Fibroblast of lung (primary cell): ENCODE data around the gene STAG3. TPM values are rescaled to one million over a fixed set of nuclear protein-coding genes. Genes with fewer than 3 reads are reported as not detected.
"Not testable (repeated sequence)": the region's sequence is repeated elsewhere in the genome, so short reads cannot be mapped to it uniquely, and the experiment has no call there.

Experiments
- DNase-seq, 2 donors: peaks; one replicate each; pipeline versions ENCODE4 v3.0.0 to v3.0.0-alpha.2; 2010; ENCODE audit warnings: low read depth in 2 of 2
- H2AFZ ChIP-seq: 2 replicates; pipeline ENCODE4 v1.5.1; 2012; ENCODE audit warnings: low read length, control low read depth, inconsistent platforms
- H3K27ac ChIP-seq: 2 replicates; pipeline ENCODE4 v1.5.1; 2011; ENCODE audit warnings: low read length, control low read depth; ENCODE audit not compliant: insufficient read depth
- H3K27me3 ChIP-seq: 2 replicates; pipeline ENCODE4 v1.5.1; 2011; ENCODE audit warnings: mild to moderate bottlenecking, low read length; ENCODE audit not compliant: control insufficient read depth, insufficient read depth
- H3K36me3 ChIP-seq: 2 replicates; pipeline ENCODE4 v1.5.1; 2011; ENCODE audit warnings: low read length; ENCODE audit not compliant: control insufficient read depth, insufficient read depth
- H3K4me1 ChIP-seq: 2 replicates; pipeline ENCODE4 v1.5.1; 2011; ENCODE audit warnings: low read length; ENCODE audit not compliant: control insufficient read depth, insufficient read depth; ENCODE audit errors: extremely low read depth
- H3K4me2 ChIP-seq: 2 replicates; pipeline ENCODE4 v1.5.1; 2011; ENCODE audit warnings: low read length, control low read depth; ENCODE audit not compliant: insufficient read depth; ENCODE audit errors: extremely low read depth
- H3K4me3 ChIP-seq, 4 experiments: fragments of 200-600 bp in 1 of 4; sonication (generic) in 1 of 4; replicated peaks in 1 of 4; 2 replicates each; pipeline ENCODE4 v1.5.1; 2011 to 2016; ENCODE audit warnings: low read length in 4 of 4, low read depth in 3 of 4, mild to moderate bottlenecking in 3 of 4, control low read depth in 2 of 4, inconsistent platforms in 1 of 4, mixed read lengths in 1 of 4; ENCODE audit not compliant: insufficient read depth in 1 of 4; ENCODE audit errors: control extremely low read depth in 1 of 4
- H3K79me2 ChIP-seq: 2 replicates; pipeline ENCODE4 v1.5.1; 2012; ENCODE audit warnings: mild to moderate bottlenecking, low read length, inconsistent platforms; ENCODE audit not compliant: control insufficient read depth, insufficient read depth
- H3K9ac ChIP-seq: 2 replicates; pipeline ENCODE4 v1.5.1; 2011; ENCODE audit warnings: mild to moderate bottlenecking, low read length, control low read depth; ENCODE audit not compliant: insufficient read depth
- H3K9me3 ChIP-seq: 2 replicates; pipeline ENCODE4 v1.5.1; 2012; ENCODE audit warnings: low read depth, low read length; ENCODE audit not compliant: control insufficient read depth, insufficient read depth
- H4K20me1 ChIP-seq: 2 replicates; pipeline ENCODE4 v1.5.1; 2011; ENCODE audit warnings: low read length; ENCODE audit not compliant: control insufficient read depth, insufficient read depth; ENCODE audit errors: extremely low read depth
- EZH2 ChIP-seq: IDR thresholded peaks from 2 replicates; pipeline ENCODE4 v1.5.1; 2012; ENCODE audit warnings: low read length, control low read depth, mild to moderate bottlenecking; ENCODE audit errors: missing control alignments
- polyA plus RNA-seq, 2 donors: library from polyadenylated mRNA; depleted of rRNA in 1 of 2; stranded (reverse) in 1 of 2; unstranded in 1 of 2; fragments of >200 nt; gene quantifications; 2 replicates each; pipeline ENCODE4 v1.2.1, GENCODE V29; 2011 to 2012; ENCODE audit warnings: missing spikeins in 1 of 2
- total RNA-seq: library from RNA; depleted of rRNA; stranded (reverse); fragments of >200 nt; gene quantifications from 2 replicates; pipeline ENCODE4 v1.2.1, GENCODE V29; 2014
- TF ChIP-seq, protein P1 (sequence below), 2 donors: IDR thresholded peaks in 1 of 2; conservative IDR thresholded peaks in 1 of 2; 1 replicate in 1 of 2; 2 replicates in 1 of 2; pipeline ENCODE4 v1.5.1; 2011 to 2012; ENCODE audit warnings: low read length in 2 of 2, control low read depth in 1 of 2, inconsistent platforms in 1 of 2, low read depth in 1 of 2, mild to moderate bottlenecking in 1 of 2

The STAG3 gene
- total and polyA plus RNA-seq, 2 donors (not counting 1 experiment from before 2014, with no cell fraction given) = 0.27 to 0.50 TPM

DNA sequence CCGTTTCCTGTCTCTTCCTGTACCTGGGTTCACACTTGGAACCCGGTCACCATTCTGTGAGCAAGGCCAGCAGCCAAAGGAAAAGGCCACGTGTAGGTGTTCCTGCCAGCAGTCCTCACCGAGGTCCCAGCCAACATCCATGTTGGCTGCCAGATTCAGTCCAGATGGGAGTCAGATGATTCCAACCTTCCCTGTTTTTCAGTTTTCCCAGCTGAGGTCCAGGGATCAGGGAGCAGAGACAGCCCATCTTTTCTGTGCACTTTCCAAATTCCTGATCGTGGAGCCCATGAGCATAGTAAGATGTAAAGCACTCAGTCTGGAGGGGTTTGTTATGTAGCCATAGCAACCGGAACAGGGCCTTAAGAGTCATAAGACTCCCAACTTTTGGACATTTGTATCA is 38.2 kb downstream of the STAG3 start:
- no peaks in the 10 kb centered on the region for H3K36me3 ChIP-seq
- H3K4me2 ChIP-seq = no peak overlapping the region
- H3K27ac ChIP-seq = no peak overlapping the region
- no peak overlapping the region for H2AFZ ChIP-seq
- H3K4me1 ChIP-seq = no peaks in the 10 kb centered on the region
- no peaks in the 10 kb centered on the region for H3K9me3 ChIP-seq
- H3K79me2 ChIP-seq = no peaks in the 10 kb centered on the region
- H3K9ac ChIP-seq = no peak overlapping the region
- TF ChIP-seq, protein P1, sequence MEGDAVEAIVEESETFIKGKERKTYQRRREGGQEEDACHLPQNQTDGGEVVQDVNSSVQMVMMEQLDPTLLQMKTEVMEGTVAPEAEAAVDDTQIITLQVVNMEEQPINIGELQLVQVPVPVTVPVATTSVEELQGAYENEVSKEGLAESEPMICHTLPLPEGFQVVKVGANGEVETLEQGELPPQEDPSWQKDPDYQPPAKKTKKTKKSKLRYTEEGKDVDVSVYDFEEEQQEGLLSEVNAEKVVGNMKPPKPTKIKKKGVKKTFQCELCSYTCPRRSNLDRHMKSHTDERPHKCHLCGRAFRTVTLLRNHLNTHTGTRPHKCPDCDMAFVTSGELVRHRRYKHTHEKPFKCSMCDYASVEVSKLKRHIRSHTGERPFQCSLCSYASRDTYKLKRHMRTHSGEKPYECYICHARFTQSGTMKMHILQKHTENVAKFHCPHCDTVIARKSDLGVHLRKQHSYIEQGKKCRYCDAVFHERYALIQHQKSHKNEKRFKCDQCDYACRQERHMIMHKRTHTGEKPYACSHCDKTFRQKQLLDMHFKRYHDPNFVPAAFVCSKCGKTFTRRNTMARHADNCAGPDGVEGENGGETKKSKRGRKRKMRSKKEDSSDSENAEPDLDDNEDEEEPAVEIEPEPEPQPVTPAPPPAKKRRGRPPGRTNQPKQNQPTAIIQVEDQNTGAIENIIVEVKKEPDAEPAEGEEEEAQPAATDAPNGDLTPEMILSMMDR (conservative IDR thresholded peaks at IDR 0.05 in 1 of 2, IDR thresholded peaks at IDR 0.05 in 1 of 2; ENCODE audit: low read depth in 1 of 2, low read length in 2 of 2) = no peak
- TF ChIP-seq EZH2 = no peak
- DNase-seq = peak; percentile 19 to 22
- H3K27me3 ChIP-seq = no peaks in the 10 kb centered on the region
- H3K4me3 ChIP-seq = no peak overlapping the region
- no peaks in the 10 kb centered on the region for H4K20me1 ChIP-seq

DNA sequence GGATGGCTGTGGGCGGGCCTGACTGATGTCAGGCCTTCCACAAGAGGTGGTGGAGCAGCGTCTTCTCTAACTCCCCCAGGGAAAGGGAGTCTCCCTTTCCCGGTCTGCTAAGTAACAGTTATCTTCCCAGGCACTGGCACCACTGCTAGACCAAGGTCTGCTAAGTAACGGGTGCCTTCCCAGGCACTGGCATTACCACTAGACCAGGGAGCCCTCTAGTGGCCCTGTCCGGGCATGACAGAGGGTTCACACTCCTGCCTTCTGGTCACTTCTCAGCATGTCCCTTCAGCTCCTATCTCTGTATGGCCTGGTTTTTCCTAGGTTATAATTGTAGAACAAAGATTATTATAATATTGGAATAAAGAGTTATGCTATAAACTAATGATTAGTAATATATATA is 40.2 kb downstream of the STAG3 start:
- H3K9ac ChIP-seq, H3K27ac ChIP-seq, H3K79me2 ChIP-seq, H3K4me2 ChIP-seq, H4K20me1 ChIP-seq, H3K4me1 ChIP-seq, H3K27me3 ChIP-seq, H3K36me3 ChIP-seq, H3K9me3 ChIP-seq, H2AFZ ChIP-seq, H3K4me3 ChIP-seq: not testable (repeated sequence)
- TF ChIP-seq, protein P1 (conservative IDR thresholded peaks at IDR 0.05 in 1 of 2, IDR thresholded peaks at IDR 0.05 in 1 of 2; ENCODE audit: low read depth in 1 of 2, low read length in 2 of 2) = peak; percentile 30 to 40
- peak; percentile 6 to 12 for DNase-seq

DNA sequence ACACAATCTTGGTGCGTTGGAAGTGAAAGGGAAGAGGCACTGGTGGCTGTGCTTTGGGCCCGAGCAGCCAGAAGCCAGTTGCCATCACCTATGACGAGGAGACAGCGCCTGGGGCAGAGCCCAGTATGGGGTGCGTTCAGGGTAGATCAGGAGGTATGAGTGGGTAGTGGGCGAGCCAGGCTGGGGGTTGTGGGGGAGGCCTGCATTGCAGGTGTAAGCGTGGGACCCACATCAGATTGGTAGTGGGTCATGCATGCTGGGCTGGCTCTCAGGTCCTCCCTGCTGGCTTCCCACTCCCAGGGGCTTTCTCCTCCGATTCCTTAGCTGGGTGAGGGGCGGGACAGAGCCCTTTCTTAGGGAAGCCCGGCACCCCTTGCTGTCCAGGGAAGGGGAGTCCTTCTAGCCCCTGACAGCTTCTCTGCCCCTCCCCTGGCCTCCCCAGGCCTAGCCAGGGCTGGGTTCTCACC is 41.6 kb downstream of the STAG3 start:
- Histone ChIP-seq H3K9me3 (no peaks in the 10 kb centered on the region), H3K4me1 (no peaks in the 10 kb centered on the region), H3K27ac (no peak overlapping the region), H3K36me3 (no peaks in the 10 kb centered on the region), H4K20me1 (no peaks in the 10 kb centered on the region), H3K4me3 (no peak overlapping the region), H3K4me2 (no peak overlapping the region), H3K9ac (no peak overlapping the region), H3K27me3 (no peaks in the 10 kb centered on the region), H3K79me2 (no peaks in the 10 kb centered on the region), H2AFZ (no peak overlapping the region)
- DNase-seq = no peak
- TF ChIP-seq EZH2 = no peak
- TF ChIP-seq, protein P1 (conservative IDR thresholded peaks at IDR 0.05 in 1 of 2, IDR thresholded peaks at IDR 0.05 in 1 of 2; ENCODE audit: low read depth in 1 of 2, low read length in 2 of 2) = no peak

DNA sequence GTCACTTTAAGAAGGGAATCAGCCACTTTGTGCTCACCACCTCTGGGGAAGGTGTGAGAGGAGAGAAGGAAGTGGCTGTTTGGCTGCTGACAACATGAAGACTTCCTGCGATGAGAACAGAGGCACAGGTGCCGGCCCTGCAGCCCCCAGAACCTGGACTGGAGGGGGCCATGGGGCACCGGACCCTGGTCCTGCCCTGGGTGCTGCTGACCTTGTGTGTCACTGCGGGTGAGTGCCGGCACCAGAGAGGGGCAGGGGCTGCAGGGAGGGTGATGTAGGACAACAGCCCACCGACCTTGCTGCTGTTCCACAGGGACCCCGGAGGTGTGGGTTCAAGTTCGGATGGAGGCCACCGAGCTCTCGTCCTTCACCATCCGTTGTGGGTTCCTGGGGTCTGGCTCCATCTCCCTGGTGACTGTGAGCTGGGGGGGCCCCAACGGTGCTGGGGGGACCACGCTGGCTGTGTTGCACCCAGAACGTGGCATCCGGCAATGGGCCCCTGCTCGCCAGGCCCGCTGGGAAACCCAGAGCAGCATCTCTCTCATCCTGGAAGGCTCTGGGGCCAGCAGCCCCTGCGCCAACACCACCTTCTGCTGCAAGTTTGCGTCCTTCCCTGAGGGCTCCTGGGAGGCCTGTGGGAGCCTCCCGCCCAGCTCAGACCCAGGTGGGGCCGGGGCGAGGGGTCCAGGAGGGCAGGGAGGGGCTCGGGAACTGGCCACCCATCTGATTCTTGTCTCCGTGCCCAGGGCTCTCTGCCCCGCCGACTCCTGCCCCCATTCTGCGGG is 42.3 kb downstream of the STAG3 start, which contains the start of gene PVRIG:
TSS of gene PVRIG (plus strand) at position 149 of the 785 bp plus-strand sequence. CDS start at position 171, 22 bp downstream.
- not testable (repeated sequence) for H3K4me1 ChIP-seq, H3K27ac ChIP-seq, H3K4me3 ChIP-seq, H3K27me3 ChIP-seq, DNase-seq, H3K9ac ChIP-seq, H3K4me2 ChIP-seq, H3K79me2 ChIP-seq, H3K9me3 ChIP-seq, H3K36me3 ChIP-seq, H2AFZ ChIP-seq, H4K20me1 ChIP-seq
